PC-3 (cell line): ENCODE data around the gene IGIP. TPM values are rescaled to one million over a fixed set of nuclear protein-coding genes. Genes with fewer than 3 reads are reported as not detected.

ENCODE experiments used
- ATAC-seq: fragments of 200-7000 bp; cut with Tn5 transposase; 2 replicates; pipeline ENCODE4 v1.9.1; 2020; ENCODE audit warnings: mild to moderate bottlenecking, moderate library complexity
- BruUV-seq: library from RNA; stranded (reverse); fragments of 400-500 nt; replicated peaks from 2 replicates; lab custom pipeline; 2021; lab: Mats Ljungman, UMichigan
- CTCF ChIA-PET: fragments of 300-600 bp; sonication (Branson Sonifier 250); formaldehyde crosslinking; loops from one replicate; lab custom pipeline; 2022; ENCODE audit warnings: antibody characterized with exemption; lab: Charles Lee
- POLR2A ChIA-PET: fragments of 300-600 bp; sonication (Branson Sonifier 250); formaldehyde crosslinking; loops from one replicate; lab custom pipeline; 2022; ENCODE audit warnings: antibody characterized with exemption; ENCODE audit not compliant: unreplicated experiment; lab: Charles Lee
- DNase-seq: peaks from one replicate; pipeline ENCODE4 v3.0.0-alpha.2; 2015
- H2AFZ ChIP-seq: fragments of 300-600 bp; sonication (generic); 2 replicates; pipeline ENCODE4 v1.6.0; 2016; ENCODE audit warnings: antibody characterized with exemption, low read length
- H3F3A ChIP-seq: fragments of 300-600 bp; sonication (generic); one replicate; pipeline ENCODE4 v1.6.0; 2017; ENCODE audit warnings: antibody characterized with exemption, low read length, control low read depth, mild to moderate bottlenecking; ENCODE audit not compliant: unreplicated experiment
- H3K27ac ChIP-seq: fragments of 300-600 bp; sonication (generic); 2 replicates; pipeline ENCODE4 v1.5.1; 2016; ENCODE audit warnings: mild to moderate bottlenecking, low read length
- H3K27me3 ChIP-seq: fragments of 300-600 bp; sonication (generic); 2 replicates; pipeline ENCODE4 v1.6.1; 2016; ENCODE audit warnings: low read length, mixed read lengths
- H3K36me3 ChIP-seq: fragments of 300-600 bp; sonication (generic); 2 replicates; pipeline ENCODE4 v1.6.1; 2016; ENCODE audit warnings: low read depth, mixed run types, low read length, mixed read lengths
- H3K4me1 ChIP-seq: fragments of 300-600 bp; sonication (generic); 2 replicates; pipeline ENCODE4 v1.5.1; 2016; ENCODE audit warnings: low read length; ENCODE audit not compliant: insufficient read depth
- H3K4me2 ChIP-seq: fragments of 300-600 bp; sonication (generic); 2 replicates; pipeline ENCODE4 v1.6.0; 2016; ENCODE audit warnings: low read length
- H3K4me3 ChIP-seq: fragments of 300-600 bp; sonication (generic); 2 replicates; pipeline ENCODE4 v1.5.1; 2016; ENCODE audit warnings: mild to moderate bottlenecking, low read length, mixed read lengths
- H3K79me2 ChIP-seq: fragments of 300-600 bp; sonication (generic); 2 replicates; pipeline ENCODE4 v1.6.1; 2017; ENCODE audit warnings: low read length, mixed read lengths
- H3K9ac ChIP-seq: fragments of 300-600 bp; sonication (generic); 2 replicates; pipeline ENCODE4 v1.6.0; 2016; ENCODE audit warnings: mild to moderate bottlenecking, low read length
- H3K9me2 ChIP-seq: fragments of 300-600 bp; sonication (generic); replicated peaks from 2 replicates; pipeline ENCODE4 v1.6.1; 2016; ENCODE audit warnings: mixed run types, low read length, mixed read lengths
- H3K9me3 ChIP-seq: fragments of 300-600 bp; sonication (generic); 2 replicates; pipeline ENCODE4 v1.6.1; 2016; ENCODE audit warnings: low read length, mixed read lengths
- H4K20me1 ChIP-seq: fragments of 300-600 bp; sonication (generic); 2 replicates; pipeline ENCODE4 v1.6.1; 2016; ENCODE audit warnings: low read length, mixed read lengths
- CTCF ChIP-seq: fragments of 300-600 bp; sonication (generic); conservative IDR thresholded peaks from 2 replicates; pipeline ENCODE4 v1.5.1; 2017; ENCODE audit warnings: antibody characterized with exemption, low read depth, mild to moderate bottlenecking, low read length
- EZH2 ChIP-seq: fragments of 300-600 bp; sonication (generic); IDR thresholded peaks from one replicate; pipeline ENCODE4 v1.6.1; 2017; ENCODE audit warnings: antibody characterized with exemption, mild to moderate bottlenecking, low read length; ENCODE audit not compliant: unreplicated experiment
- EZH2phosphoT487 ChIP-seq: fragments of 300-600 bp; sonication (generic); IDR thresholded peaks from 2 replicates; pipeline ENCODE4 v1.6.1; 2018; ENCODE audit warnings: mild to moderate bottlenecking, antibody characterized with exemption, low read length, borderline replicate concordance
- intact Hi-C: fragments of 100-400 bp; cut with micrococcal nuclease; formaldehyde crosslinking; loops from 2 replicates; pipeline ENCODE4 v1.9.0; 2023
- total RNA-seq: library from RNA; depleted of rRNA; stranded (reverse); fragments of >200 nt; gene quantifications from 2 replicates; pipeline ENCODE4 v1.2.3, GENCODE V29; 2014

IGIP gene
- total RNA-seq, 1 experiment from 2014 or later: 1.3 TPM

GRCh38 chr5:140134277-140134935 is 8.7 kb downstream of the IGIP start:
- Histone ChIP-seq H3K9me2 (no peaks in the 10 kb centered on the region), H3K9me3 (no peaks in the 10 kb centered on the region), H4K20me1 (no peaks in the 10 kb centered on the region), H3K4me3 (no peak overlapping the region), H2AFZ (no peak overlapping the region), H3K79me2 (no peaks in the 10 kb centered on the region), H3K4me2 (no peak overlapping the region), H3K9ac (no peak overlapping the region), H3K4me1 (peaks cover 16% of the 10 kb centered on the region), H3F3A (no peaks in the 10 kb centered on the region), H3K36me3 (no peaks in the 10 kb centered on the region), H3K27me3 (no peaks in the 10 kb centered on the region), H3K27ac (no peak overlapping the region)
- intact Hi-C loops: no loop called here
- ATAC-seq (no peak), DNase-seq (no peak)
- TF ChIP-seq EZH2phosphoT487: no peak
- TF ChIP-seq EZH2: no peak
- TF ChIP-seq CTCF: no peak
- POLR2A ChIA-PET: no interaction called here
- CTCF ChIA-PET: no interaction called here
- no TSS peak for BruUV-seq

- no peak for TF ChIP-seq EZH2
- TF ChIP-seq CTCF: no peak
- no peak for TF ChIP-seq EZH2phosphoT487
- Histone ChIP-seq H3K4me2 (no peak overlapping the region), H4K20me1 (no peaks in the 10 kb centered on the region), H3K4me1 (peaks cover 16% of the 10 kb centered on the region), H3K9me3 (no peaks in the 10 kb centered on the region), H3K36me3 (no peaks in the 10 kb centered on the region), H3K4me3 (no peak overlapping the region), H3K27me3 (no peaks in the 10 kb centered on the region), H3K9ac (no peak overlapping the region), H2AFZ (no peak overlapping the region), H3K9me2 (no peaks in the 10 kb centered on the region), H3K79me2 (no peaks in the 10 kb centered on the region), H3K27ac (no peak overlapping the region), H3F3A (no peaks in the 10 kb centered on the region)
- ATAC-seq (no peak), DNase-seq (no peak)
- CTCF ChIA-PET: no interaction called here
- intact Hi-C loops: no loop called here
- BruUV-seq: no TSS peak
- POLR2A ChIA-PET: no interaction called here
Observed at GRCh38 chr5:140135127-140135526, 9.4 kb downstream of the IGIP start.

- Histone ChIP-seq H3K27ac (no peak overlapping the region), H3K79me2 (no peaks in the 10 kb centered on the region), H3K9me2 (no peaks in the 10 kb centered on the region), H4K20me1 (no peaks in the 10 kb centered on the region), H2AFZ (no peak overlapping the region), H3F3A (no peaks in the 10 kb centered on the region), H3K9ac (no peak overlapping the region), H3K36me3 (no peaks in the 10 kb centered on the region), H3K4me2 (no peak overlapping the region), H3K9me3 (no peaks in the 10 kb centered on the region), H3K4me3 (no peak overlapping the region), H3K27me3 (no peaks in the 10 kb centered on the region), H3K4me1 (peaks cover 9% of the 10 kb centered on the region)
- intact Hi-C loops: no loop called here
- CTCF ChIA-PET: no interaction called here
- ATAC-seq: no peak
- DNase-seq: no peak
- no TSS peak for BruUV-seq
- POLR2A ChIA-PET: no interaction called here
- TF ChIP-seq EZH2phosphoT487: no peak
Observed at GRCh38 chr5:140136624-140137023, 10.9 kb downstream of the IGIP start.
